Natural killer cell (primary cell): Measurements from ENCODE around the gene GARNL3. TPM values are rescaled to one million over a fixed set of nuclear protein-coding genes. Genes with fewer than 3 reads are reported as not detected.

Experiments used
- ATAC-seq, 3 donors: fragments of 150-1000 bp in 2 of 3; fragments of 200-7000 bp in 1 of 3; cut with Tn5 transposase; 1 replicate in 1 of 3; 2 replicates in 2 of 3; pipeline ENCODE4 v1.10.0; 2021; ENCODE audit warnings: mild to moderate bottlenecking in 2 of 3, moderate library complexity in 2 of 3
- DNase-seq, 2 donors: peaks; one replicate each; pipeline versions ENCODE4 v3.0.0 to v3.0.0-alpha.2; 2013 to 2021; ENCODE audit warnings: mixed read lengths in 1 of 2
- H3K27ac ChIP-seq: one replicate; pipeline ENCODE4 v1.5.1; 2013; ENCODE audit warnings: mild to moderate bottlenecking, low read length
- H3K27me3 ChIP-seq: one replicate; pipeline ENCODE4 v1.6.1; 2013; ENCODE audit warnings: low read length; ENCODE audit not compliant: control insufficient read depth, insufficient read depth
- H3K36me3 ChIP-seq: one replicate; pipeline ENCODE4 v1.6.1; 2013; ENCODE audit warnings: low read length; ENCODE audit not compliant: control insufficient read depth, insufficient read depth
- H3K4me1 ChIP-seq: one replicate; pipeline ENCODE4 v1.6.1; 2013; ENCODE audit warnings: low read length; ENCODE audit not compliant: control insufficient read depth, insufficient read depth
- H3K4me3 ChIP-seq: one replicate; pipeline ENCODE4 v1.5.1; 2013; ENCODE audit warnings: low read length
- H3K9me3 ChIP-seq: one replicate; pipeline ENCODE4 v1.6.1; 2013; ENCODE audit warnings: low read length; ENCODE audit not compliant: control insufficient read depth, insufficient read depth
- H3K27ac Mint-ChIP-seq, 2 donors: one replicate each; pipeline ENCODE4 v1.8.0; 2022; ENCODE audit warnings: mild to moderate bottlenecking in 2 of 2, mixed read lengths in 2 of 2, moderate library complexity in 1 of 2
- H3K27me3 Mint-ChIP-seq, 2 donors: one replicate each; pipeline ENCODE4 v1.8.0; 2022; ENCODE audit warnings: low read depth in 2 of 2, mixed read lengths in 2 of 2
- H3K36me3 Mint-ChIP-seq: one replicate; pipeline ENCODE4 v1.8.0; 2022; ENCODE audit warnings: mixed read lengths
- H3K4me1 Mint-ChIP-seq, 2 donors: one replicate each; pipeline ENCODE4 v1.8.0; 2022; ENCODE audit warnings: mixed read lengths in 2 of 2
- H3K4me3 Mint-ChIP-seq: one replicate; pipeline ENCODE4 v1.8.0; 2022; ENCODE audit warnings: mild to moderate bottlenecking, moderate library complexity, mixed read lengths
- H3K9me3 Mint-ChIP-seq, 2 donors: one replicate each; pipeline ENCODE4 v1.8.0; 2022; ENCODE audit warnings: mixed read lengths in 2 of 2
- CTCF ChIP-seq: fragments of 200-600 bp; IDR thresholded peaks from one replicate; pipeline ENCODE4 v1.8.0; 2022; ENCODE audit warnings: antibody characterized with exemption
- WGBS: methylation state at CpG from one replicate; pipeline ENCODE4 v1.1.7; 2013; ENCODE audit warnings: missing lambda C conversion rate; ENCODE audit not compliant: insufficient coverage; 5-methylcytosine and 5-hydroxymethylcytosine counted together
- intact Hi-C: fragments of 100-400 bp; cut with micrococcal nuclease; formaldehyde crosslinking; loops from one replicate; pipeline ENCODE4 v1.14.2; 2022
- total RNA-seq, 4 donors: library from RNA; stranded (reverse); fragments of 120-200 nt in 1 of 4; gene quantifications; one replicate each; pipeline versions ENCODE4 v1.2.3 to v1.2.4, GENCODE V29; 2013 to 2022

The GARNL3 gene
- total RNA-seq, 3 donors from 2014 or later (not counting 1 experiment from before 2014, with no cell fraction given) = 3.8 to 6.0 (median 6.0) TPM

- no peak for ATAC-seq
- Mint-ChIP-seq H3K4me3 (peak overlapping the region; percentile 99), H3K4me1 (peaks cover 41 to 56% of the 10 kb centered on the region in 2 donors), H3K27ac (peak overlapping the region; percentile 95 to 99), H3K27me3 (no peaks in the 10 kb centered on the region), H3K9me3 (no peaks in the 10 kb centered on the region), H3K36me3 (no peaks in the 10 kb centered on the region)
- H3K27ac ChIP-seq = peak overlapping the region; percentile 62
- peaks cover 3% of the 10 kb centered on the region for H3K36me3 ChIP-seq
- WGBS = 2% methylated on average over 4 of the region's 9 CpGs
- DNase-seq = no peak
- peaks cover 33% of the 10 kb centered on the region for H3K4me1 ChIP-seq
- intact Hi-C loops = loop anchor here (10.0 kb wide), 1 partner anchor 139 kb away; no protein-coding TSS in a partner anchor
- no peak for TF ChIP-seq CTCF
- peak overlapping the region; percentile 76 for H3K4me3 ChIP-seq
- H3K27me3 ChIP-seq = no peaks in the 10 kb centered on the region
- H3K9me3 ChIP-seq = no peaks in the 10 kb centered on the region
Measured at GRCh38 chr9:127423476-127423933, 158.9 kb downstream of the GARNL3 start.

DNA sequence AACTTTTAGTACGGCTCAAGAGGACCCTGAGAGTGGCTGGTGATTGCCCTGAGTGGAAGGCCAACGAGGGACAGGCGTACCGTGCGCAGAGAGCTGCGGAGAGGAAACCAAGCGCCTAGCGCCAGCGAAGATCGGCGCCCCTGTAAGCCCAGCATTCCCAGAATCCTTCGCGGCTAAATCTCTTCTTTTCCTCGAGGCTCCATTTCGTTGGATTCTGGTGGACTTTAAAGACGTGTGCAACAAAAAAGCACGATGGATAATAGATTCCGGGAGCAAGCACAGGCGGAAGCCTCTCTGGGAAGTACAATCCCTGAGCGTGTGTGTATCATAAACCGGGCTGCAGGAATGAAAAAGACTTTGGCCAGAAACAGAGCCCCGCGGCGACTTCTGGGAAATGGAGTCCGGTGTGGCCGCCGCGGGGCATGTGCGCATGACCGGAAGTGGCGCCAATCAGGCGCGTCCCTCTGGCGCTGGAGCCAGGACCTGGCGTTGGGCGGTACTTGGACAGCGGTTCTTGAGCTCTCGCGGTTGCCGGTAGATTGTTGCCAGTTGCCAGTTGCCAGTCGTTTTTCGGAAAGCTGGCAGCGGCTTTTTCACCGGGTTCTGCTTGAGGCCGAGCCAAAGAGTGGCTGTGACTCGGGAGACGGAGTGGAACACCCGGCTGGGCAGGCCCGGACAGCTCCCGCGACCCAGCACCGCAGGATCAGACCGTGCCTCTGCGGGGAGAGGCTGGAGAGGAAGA, 159.5 kb downstream of the GARNL3 start, which contains the start of gene ZNF79:
Gene ZNF79 (plus strand): TSS at position 449 of the 742 bp plus-strand sequence. CDS start 406 bp downstream, outside the sequence.
- no peaks in the 10 kb centered on the region for H3K27me3 Mint-ChIP-seq
- Histone ChIP-seq H3K27me3 (no peaks in the 10 kb centered on the region), H3K9me3 (no peaks in the 10 kb centered on the region), H3K4me1 (peaks cover 27% of the 10 kb centered on the region), H3K36me3 (peaks cover 8% of the 10 kb centered on the region), H3K27ac (peak within 1 kb of the TSS; percentile 62), H3K4me3 (peak within 1 kb of the TSS; percentile 76)
- under 1% methylated on average over 54 of the region's 54 CpGs for WGBS
- ATAC-seq (peak; percentile 90 to 94 (median 93)), DNase-seq (peak; percentile 90 to 94)
- H3K27ac Mint-ChIP-seq = peak within 1 kb of the TSS; percentile 95 to 99
- intact Hi-C loops = loop anchor here (1.0 to 10.0 kb wide), 3 partner anchors 27 to 139 kb away; partner anchors contain the start of genes LRSAM1, RPL12 and SLC2A8
- H3K4me3 Mint-ChIP-seq = peak within 1 kb of the TSS; percentile 99
- no peak for TF ChIP-seq CTCF
- no peaks in the 10 kb centered on the region for H3K9me3 Mint-ChIP-seq
- peaks cover 37 to 51% of the 10 kb centered on the region in 2 donors for H3K4me1 Mint-ChIP-seq
- no peaks in the 10 kb centered on the region for H3K36me3 Mint-ChIP-seq

- H3K4me3 ChIP-seq = peak overlapping the region; percentile 76
- no peaks in the 10 kb centered on the region for H3K27me3 ChIP-seq
- H3K4me1 ChIP-seq = peaks cover 25% of the 10 kb centered on the region
- H3K27ac ChIP-seq = peak overlapping the region; percentile 62
- peak in 1 of 2 donors; percentile 68 for DNase-seq
- Mint-ChIP-seq H3K27ac (peak overlapping the region; percentile 95 to 99), H3K4me3 (peak overlapping the region; percentile 99), H3K27me3 (no peaks in the 10 kb centered on the region), H3K9me3 (no peaks in the 10 kb centered on the region), H3K36me3 (no peaks in the 10 kb centered on the region), H3K4me1 (peaks cover 37 to 51% of the 10 kb centered on the region in 2 donors)
- peak; percentile 15 to 38 (median 31) for ATAC-seq
- intact Hi-C loops = loop anchor here (1.0 to 10.0 kb wide), 3 partner anchors 27 to 140 kb away; partner anchors contain the start of genes LRSAM1, RPL12 and SLC2A8
- no peak for TF ChIP-seq CTCF
- no peaks in the 10 kb centered on the region for H3K9me3 ChIP-seq
- H3K36me3 ChIP-seq = peaks cover 11% of the 10 kb centered on the region
- 1% methylated on average over 13 of the region's 13 CpGs for WGBS
Measured at GRCh38 chr9:127424676-127424999, 160.1 kb downstream of the GARNL3 start.
